GM19452 (cell line): Measurements from ENCODE around the gene TNS3.

Experiments used
- ATAC-seq: cut with Tn5 transposase; IDR thresholded peaks from one replicate; pipeline ENCODE4 v1.9.1; 2021; ENCODE audit not compliant: unreplicated experiment

The TNS3 gene

GRCh38 chr7:47529405-47529804, 52.5 kb downstream of the TNS3 start:
- no peak for ATAC-seq

DNA sequence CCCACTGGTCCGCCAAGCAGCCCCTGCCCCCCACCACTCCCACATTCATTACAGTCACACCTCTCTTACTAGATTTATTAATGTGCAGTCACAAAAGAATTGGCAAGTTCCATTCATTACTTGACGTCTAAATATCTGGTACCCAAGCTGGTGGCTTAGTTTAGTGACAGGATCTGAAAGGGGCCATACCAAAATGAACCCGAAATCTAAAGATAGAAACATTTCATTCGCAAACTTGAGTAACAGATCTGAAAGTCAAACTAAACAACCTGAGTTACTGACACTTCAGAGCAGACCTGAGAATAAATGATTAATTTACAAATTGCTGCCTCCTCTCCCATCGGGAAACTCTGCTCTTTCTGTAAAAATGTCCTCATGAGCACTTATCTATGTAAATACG, 53.4 kb downstream of the TNS3 start:
- ATAC-seq, result no peak

- ATAC-seq, result no peak
These were observed 55.4 kb downstream of the TNS3 start for GRCh38 chr7:47526466-47526865.

DNA sequence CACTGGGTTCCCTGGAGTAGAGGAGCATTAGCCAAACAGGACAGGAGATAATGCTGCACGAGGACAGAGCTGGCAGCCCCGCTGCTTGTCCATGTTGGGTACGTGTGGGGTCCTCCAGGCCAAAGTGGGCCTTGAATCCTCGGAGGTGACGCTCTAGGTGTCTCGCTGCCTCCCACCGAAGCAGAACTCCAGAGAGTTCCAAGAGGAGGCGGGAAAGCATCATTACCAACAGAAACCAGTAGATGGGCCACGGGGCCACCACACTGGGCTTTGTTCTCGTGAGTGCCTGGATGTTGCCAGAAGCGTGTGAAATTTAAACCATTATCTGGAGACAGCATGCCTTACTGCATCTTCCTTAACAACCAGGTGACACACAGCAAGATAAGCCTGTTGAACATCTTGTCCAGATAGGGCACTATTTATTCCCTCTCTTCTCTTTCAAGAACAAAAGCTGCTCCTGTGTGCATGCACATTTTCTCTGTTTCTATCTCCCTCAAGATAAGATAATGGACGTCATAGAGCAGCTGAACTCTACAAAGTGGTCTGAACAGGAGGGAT, 56.8 kb downstream of the TNS3 start:
- no peak for ATAC-seq

- ATAC-seq, result no peak
These were observed 58.5 kb downstream of the TNS3 start for GRCh38 chr7:47523401-47523800.

DNA sequence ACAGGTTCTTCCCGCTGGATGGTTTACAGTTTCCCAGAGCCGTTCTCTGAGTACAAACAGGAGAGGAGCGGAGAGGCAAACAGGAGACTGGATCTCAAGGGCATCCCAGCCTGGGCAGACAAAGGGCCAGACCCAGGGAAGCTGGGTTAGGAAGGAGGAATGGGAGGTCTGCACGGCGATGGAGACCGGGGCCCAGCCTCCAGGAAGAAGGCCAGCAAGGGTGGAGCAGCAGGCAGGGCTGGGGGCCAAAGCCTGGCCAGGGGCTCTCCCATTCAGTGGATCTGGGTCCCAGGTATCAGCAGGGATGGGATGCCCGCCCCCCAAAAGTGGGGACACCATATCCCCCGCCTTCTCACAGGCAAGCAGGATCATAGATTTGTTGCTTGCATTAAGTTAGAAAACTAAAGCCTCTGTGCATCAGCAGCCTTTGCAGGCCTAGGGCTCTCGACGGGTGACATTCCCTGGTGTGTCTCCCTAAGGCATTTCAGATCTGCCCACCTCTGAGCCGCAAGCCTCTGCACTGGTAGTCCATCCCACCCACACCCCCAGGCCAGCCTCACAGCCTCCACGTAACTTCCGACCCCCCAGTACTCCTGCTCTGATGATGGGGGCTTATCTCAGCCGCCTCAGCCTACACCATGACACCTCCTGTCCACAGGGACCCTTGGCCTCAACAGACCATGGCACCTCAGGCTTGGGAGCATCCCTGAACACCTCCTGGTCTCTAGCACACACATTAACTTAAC, 59.9 kb downstream of the TNS3 start:
- no peak for ATAC-seq

DNA sequence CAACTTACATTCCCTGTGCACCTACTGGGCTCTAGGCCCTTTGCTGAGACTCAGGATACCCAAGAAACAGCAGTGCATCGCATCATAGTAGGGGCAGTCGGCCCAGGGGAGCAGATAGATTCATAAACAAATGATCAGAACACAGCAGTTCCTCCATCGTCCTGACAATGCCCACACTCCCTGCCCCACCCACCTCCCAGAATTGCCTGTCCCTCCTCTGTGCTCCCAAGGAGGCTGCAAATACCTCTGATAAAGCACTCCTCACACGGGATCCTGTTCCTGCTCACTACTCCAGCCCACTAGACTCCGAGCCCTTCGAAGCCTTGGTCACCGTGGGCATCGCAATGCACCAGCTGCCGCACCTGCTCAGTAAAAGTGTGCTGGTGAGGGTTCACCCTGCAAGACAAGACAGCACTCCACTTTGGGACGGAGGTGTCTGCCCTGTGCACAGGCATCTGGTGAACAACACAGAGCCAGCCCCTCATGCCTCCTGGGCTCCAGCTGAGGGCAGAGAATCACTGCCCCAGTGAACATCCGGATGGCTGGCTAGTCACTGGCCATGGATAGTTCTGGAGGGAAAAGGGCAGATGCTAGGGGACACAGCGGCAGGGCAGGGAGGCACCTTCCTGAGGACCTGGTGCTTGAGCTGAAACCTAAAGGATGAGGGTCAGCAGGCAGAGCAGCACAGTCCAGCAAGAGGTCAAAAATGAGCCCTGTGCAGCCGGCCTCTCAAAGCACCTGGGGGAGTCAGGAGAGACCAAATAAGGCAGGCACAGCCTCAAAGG, 60.7 kb downstream of the TNS3 start:
- ATAC-seq, result no peak

GRCh38 chr7:47520406-47520805, 61.5 kb downstream of the TNS3 start:
- ATAC-seq, result no peak

GRCh38 chr7:47518827-47519226, 63.1 kb downstream of the TNS3 start:
- no peak for ATAC-seq

GRCh38 chr7:47517821-47518480, 64.0 kb downstream of the TNS3 start:
- ATAC-seq, result no peak

DNA sequence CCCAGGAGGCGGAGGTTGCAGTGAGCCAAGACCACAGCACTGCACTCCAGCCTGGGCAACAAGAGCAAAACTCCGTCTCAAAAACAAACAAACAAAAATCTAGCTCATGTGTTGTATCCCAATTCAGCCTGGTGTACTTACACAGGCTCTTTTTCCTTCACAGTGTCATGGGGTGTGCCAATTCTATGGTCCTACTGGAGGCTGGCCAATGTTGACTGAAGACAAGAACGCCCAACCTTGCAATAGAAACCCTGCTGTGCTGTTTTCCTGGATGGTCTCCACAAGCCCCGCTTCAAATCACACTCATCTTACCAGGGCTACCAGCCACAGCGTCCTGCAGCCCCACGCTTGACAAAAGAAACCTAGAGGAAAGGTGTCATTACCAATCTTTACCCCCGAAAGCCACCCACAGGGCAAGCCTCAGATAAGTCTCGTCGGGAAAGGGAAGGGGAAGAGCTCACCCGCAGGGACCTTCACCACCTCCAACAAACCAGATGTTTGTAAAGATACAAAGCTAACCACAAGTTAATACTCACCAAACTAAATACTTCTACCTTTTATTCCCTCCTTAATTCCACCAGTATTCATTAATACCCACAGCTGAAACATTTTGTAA, 64.8 kb downstream of the TNS3 start:
- ATAC-seq, result no peak

DNA sequence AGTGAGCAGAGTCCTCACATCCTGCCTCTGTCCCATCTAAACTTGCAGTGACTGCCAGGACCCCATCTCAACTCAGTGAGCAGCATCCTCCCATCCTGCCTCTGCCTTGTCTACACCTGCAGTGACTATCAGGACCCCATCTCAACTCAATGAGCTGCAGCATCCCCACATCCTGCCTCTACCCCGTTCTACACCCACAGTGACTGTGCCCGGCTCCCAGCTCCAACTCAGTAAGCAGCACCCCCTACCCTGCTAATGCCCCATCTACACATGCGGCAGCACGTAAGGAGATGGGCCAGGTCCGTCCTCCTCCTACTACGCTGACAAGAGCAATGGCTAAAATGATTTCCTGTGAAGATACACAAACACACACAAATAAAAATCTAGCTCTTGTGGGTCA, 65.5 kb downstream of the TNS3 start:
- ATAC-seq, result no peak

- no peak for ATAC-seq
These were observed 66.5 kb downstream of the TNS3 start for GRCh38 chr7:47515305-47515834.

- no peak for ATAC-seq
These were observed 67.1 kb downstream of the TNS3 start for GRCh38 chr7:47514818-47515217.

GRCh38 chr7:47514367-47514766, 67.5 kb downstream of the TNS3 start:
- ATAC-seq, result no peak

GRCh38 chr7:47513741-47514241, 68.1 kb downstream of the TNS3 start:
- no peak for ATAC-seq

DNA sequence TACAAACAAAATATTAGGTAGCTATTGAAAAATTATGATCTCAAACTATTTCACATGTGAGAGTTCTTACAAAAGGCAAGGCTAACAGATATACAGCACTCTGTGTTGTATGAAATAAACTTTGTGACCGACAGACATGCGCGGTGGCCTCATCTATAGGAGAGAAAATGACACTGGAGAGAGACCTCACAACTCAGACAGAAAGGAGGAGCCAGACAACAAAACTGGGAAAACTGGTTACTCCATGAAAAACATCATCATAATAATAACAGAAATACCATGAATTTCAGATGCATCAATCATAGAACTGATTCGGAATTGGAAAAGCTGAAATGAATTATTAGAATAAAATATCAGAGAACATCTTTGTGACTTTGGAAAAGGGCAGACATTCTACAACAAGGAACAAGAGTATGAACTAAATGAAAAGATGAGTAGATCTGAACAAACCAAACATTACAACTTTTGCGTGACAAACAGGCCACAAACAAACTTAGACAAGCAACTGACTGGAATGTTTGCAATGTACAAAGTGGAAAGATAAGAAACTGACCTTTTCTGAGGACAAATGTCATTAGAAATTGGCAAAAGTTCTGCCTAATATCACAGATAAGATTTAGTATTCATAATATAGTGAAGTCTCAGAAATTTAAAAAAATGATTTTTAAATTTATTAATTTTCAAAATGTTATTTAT, 69.3 kb downstream of the TNS3 start:
- ATAC-seq, result no peak

DNA sequence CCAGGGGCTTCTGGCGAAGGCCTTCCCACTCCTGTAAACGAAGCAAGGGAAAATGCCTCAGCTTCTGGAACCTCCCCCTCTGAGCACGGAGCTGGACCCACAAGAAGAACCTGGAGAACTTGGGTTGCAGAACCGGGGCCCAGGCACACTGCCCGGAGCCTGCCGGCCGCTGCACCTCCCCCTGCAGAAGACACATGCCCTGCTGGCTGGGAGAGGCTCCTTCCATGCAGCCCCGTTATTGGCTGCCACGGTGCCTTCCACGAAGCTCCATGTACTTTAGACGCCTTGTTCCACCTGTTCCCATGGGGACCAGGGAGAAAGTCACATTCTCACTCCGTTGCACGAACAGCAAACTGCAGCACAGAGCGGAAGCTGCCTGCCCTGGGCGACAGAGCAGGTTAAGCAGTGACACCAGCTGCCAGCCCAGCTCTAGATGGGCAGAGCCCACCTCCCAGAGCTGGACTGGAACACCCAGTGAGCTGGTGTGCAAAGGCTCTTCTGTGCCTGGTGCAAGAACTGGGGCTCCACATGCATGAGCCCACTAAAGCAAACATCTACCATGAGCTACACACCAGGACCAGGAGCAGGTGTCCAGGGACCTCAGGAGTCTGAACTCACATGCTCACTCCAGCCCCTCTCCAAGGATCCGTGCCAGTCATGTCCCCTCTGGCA, 70.1 kb downstream of the TNS3 start:
- no peak for ATAC-seq

GRCh38 chr7:47510786-47511185, 71.1 kb downstream of the TNS3 start:
- ATAC-seq, result no peak

DNA sequence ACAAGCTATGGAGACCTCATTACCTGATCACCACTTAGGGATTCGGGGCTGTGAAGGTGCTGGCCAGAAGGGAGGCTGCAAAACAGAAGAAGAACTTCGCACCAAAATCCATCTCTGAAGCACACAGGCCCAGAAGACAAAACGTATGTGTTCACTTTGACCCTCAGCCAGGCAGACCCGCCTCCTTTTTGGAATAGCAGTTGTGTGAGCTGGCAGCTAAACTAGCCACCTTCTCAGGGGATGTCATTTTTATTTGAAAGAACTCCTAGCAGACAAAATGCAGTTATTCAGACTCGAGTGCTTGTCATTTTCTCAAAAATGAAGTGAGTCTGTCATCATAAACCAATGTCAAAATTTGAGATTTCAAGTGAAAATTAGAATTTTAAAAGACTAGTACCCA, 71.7 kb downstream of the TNS3 start:
- no peak for ATAC-seq
